T-helper 2 cell treated with Interferon-gamma antibody and Interleukin-4, amounts not matched to agents 5 μg/mL and 100 μg/mL, for 36 hours (primary cell): ENCODE data around the gene EDARADD.
"Not testable (repeated sequence)": the region's sequence is repeated elsewhere in the genome, so short reads cannot be mapped to it uniquely, and the experiment has no call there.

Source experiments
- DNase-seq: peaks from one replicate; pipeline ENCODE4 v3.0.0; 2021; ENCODE audit warnings: low spot score
- H3K27ac Mint-ChIP-seq: one replicate; pipeline ENCODE4 v1.8.0; 2021; ENCODE audit warnings: mild to moderate bottlenecking, mixed read lengths
- H3K27me3 Mint-ChIP-seq: one replicate; pipeline ENCODE4 v1.8.0; 2021; ENCODE audit warnings: low read depth, mixed read lengths
- H3K36me3 Mint-ChIP-seq: one replicate; pipeline ENCODE4 v1.8.0; 2021; ENCODE audit warnings: low read depth, mixed read lengths
- H3K4me1 Mint-ChIP-seq: one replicate; pipeline ENCODE4 v1.8.0; 2021; ENCODE audit warnings: low read depth, mixed read lengths
- H3K4me3 Mint-ChIP-seq: one replicate; pipeline ENCODE4 v1.8.0; 2022; ENCODE audit warnings: mild to moderate bottlenecking, moderate library complexity, mixed read lengths
- H3K9me3 Mint-ChIP-seq: one replicate; pipeline ENCODE4 v1.8.0; 2021; ENCODE audit warnings: mixed read lengths

EDARADD gene

DNA sequence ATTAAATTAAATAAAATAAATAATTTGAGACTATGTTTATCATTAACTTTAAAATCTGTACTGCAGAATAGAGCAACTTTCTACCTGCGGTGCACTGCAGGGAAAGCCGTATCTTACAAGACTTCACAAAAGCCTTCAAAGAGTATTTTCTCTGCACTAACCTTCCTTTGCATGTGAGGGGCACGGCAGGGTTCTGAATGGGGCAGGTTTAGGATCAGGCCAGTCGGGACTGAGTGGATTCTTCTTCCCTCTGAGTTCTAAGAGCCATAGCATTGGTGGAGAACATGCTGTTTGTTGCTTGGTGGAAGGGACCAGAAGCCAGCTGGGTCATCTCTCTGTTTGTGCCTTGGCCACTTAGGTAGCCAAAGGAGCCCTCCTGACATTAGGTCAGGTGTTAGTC lies 74.5 kb downstream of the EDARADD start:
- Mint-ChIP-seq H3K27ac (no peak overlapping the region), H3K36me3 (peaks cover 12% of the 10 kb centered on the region), H3K4me3 (no peak overlapping the region), H3K4me1 (peaks cover 15% of the 10 kb centered on the region), H3K9me3 (no peaks in the 10 kb centered on the region), H3K27me3 (no peaks in the 10 kb centered on the region)
- DNase-seq: no peak

DNA sequence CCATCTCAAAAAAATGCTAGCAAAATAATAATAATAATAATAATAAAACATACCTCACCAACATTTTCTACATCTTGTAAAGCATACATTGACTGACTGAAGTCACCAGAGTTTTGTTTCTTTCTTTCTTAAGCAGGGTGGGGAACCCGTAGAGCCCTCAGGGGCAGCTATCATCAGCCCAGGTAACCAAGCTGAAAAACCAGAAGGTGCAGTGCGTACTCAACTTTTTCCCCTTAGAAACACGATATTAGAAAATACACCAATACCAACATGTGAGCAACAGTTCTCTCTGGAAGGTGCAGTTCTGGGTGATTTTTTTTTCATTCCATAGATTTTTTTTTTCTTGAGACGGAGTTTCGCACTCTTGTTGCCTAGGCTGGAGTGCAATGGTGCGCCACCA lies 75.4 kb downstream of the EDARADD start:
- Mint-ChIP-seq H3K4me1 (peaks cover 15% of the 10 kb centered on the region), H3K4me3 (no peak overlapping the region), H3K36me3 (peaks cover 8% of the 10 kb centered on the region), H3K27me3 (no peaks in the 10 kb centered on the region), H3K27ac (no peak overlapping the region), H3K9me3 (no peaks in the 10 kb centered on the region)
- DNase-seq: no peak

DNA sequence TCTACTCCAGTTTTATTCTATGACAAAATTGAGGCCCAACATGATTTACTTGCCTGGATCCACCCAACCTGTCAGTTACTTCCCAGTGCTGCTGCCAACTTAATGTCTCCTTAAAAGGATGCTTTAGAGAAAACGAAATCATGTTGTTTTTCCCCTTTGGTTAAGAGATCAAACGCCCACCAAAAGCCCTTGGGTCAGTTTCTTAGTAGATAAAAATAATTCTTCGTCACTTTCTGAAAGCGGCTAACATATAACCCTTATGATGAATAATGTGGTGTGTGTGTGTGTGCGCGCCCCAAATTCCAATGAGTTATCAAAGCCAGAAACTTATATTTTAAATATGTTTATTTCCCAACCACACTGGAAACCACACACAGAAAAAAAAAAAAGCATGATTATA lies 77.0 kb downstream of the EDARADD start:
- H3K27ac Mint-ChIP-seq: no peak overlapping the region
- DNase-seq: no peak

DNA sequence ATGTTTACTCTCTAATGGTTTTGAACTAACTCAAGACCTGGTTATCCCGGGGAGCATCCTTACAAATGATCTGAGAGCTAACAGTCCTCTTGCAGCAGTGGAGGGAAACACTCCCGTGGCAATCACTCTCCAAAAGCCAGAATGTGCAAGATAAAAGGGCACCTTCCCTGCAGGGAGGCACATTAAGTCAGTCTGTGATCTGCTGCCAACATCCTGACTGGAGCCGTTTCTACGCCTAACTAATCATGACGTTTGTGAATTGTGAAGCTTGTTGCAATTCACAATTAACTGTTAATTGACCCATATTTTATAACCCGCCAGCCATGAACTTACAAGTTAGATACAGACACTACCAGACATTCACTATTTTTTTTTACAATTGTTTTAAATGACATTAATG lies 77.6 kb downstream of the EDARADD start:
- H3K4me1 Mint-ChIP-seq: no peaks in the 10 kb centered on the region
- H3K36me3 Mint-ChIP-seq: peaks cover 4% of the 10 kb centered on the region
- no peak overlapping the region for H3K27ac Mint-ChIP-seq
- H3K27me3 Mint-ChIP-seq: no peaks in the 10 kb centered on the region
- DNase-seq: no peak
- H3K4me3 Mint-ChIP-seq: no peak overlapping the region
- no peaks in the 10 kb centered on the region for H3K9me3 Mint-ChIP-seq

More for the DNA sequence above, 77.0 kb downstream of the EDARADD start:
- Mint-ChIP-seq H3K4me3 (no peak overlapping the region), H3K36me3 (peaks cover 4% of the 10 kb centered on the region), H3K4me1 (peaks cover 2% of the 10 kb centered on the region), H3K27me3 (no peaks in the 10 kb centered on the region), H3K9me3 (no peaks in the 10 kb centered on the region)

DNA sequence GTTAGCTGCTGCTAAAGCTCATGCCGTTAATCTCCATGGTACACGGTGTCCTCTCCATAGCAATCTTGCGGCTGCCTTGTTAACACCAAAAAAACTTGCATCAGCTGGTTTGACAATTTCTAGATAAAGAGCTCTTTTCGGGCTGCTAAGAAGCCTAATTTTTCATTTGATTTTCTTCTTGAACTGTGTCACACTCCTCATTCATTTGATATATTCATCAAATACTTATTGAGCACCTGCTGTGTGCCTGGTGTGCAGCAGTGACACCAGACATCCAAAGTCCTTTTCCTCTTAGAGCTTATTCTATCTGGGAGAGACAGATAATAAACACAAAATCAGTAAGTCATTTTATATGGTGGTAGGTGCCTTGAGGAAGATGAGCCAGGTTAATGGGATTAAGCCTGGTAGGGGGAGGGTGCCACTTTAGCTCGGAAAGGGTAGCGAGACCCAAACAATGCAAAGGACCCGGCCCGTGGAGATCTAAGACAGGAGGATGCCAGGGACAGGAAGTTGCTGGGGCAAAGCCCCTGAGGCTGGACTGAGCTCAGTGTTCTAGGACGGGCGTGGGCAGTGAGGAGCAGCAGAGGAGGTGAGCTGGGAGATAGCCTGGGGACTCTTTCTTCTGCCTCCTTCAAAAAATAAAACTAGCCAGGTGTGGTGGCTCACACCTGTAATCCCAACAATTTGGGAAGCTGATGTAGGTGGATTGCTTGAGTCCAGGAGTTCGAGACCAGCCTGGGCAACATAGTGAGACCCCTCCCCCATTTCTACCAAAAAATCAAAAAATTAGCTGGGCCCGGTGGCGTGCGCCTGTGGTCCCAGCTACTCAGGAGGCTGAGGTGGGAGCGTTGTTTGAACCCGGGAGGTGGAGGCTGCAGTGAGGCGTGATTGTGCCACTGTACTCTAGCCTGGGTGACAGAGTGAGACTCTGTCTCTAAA lies 79.0 kb downstream of the EDARADD start:
- no peak overlapping the region for H3K4me3 Mint-ChIP-seq
- no peaks in the 10 kb centered on the region for H3K27me3 Mint-ChIP-seq
- no peaks in the 10 kb centered on the region for H3K4me1 Mint-ChIP-seq
- H3K36me3 Mint-ChIP-seq: peaks cover 2% of the 10 kb centered on the region
- no peaks in the 10 kb centered on the region for H3K9me3 Mint-ChIP-seq
- DNase-seq: no peak
- H3K27ac Mint-ChIP-seq: no peak overlapping the region

DNA sequence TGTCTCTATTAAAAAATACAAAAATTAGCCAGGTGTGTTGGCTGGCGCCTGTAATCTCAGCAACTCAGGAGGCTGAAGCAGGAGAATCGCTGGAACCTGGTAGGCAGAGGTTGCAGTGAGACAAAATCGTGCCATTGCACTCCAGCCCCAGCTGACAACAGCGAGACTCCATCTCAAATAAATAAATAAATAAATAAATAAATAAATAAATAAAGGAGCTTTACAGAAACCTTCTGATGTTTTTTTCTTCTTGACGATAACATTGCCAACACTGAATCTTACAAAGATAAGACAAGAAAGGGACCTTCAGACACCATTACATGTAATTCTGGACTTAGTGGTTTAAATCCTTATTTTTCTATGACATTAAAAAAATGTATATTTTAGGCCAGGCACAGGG lies 81.9 kb downstream of the EDARADD start:
- H3K27ac Mint-ChIP-seq: no peak overlapping the region
- H3K27me3 Mint-ChIP-seq: no peaks in the 10 kb centered on the region
- no peaks in the 10 kb centered on the region for H3K4me1 Mint-ChIP-seq
- no peaks in the 10 kb centered on the region for H3K9me3 Mint-ChIP-seq
- no peak for DNase-seq
- H3K36me3 Mint-ChIP-seq: peaks cover 1% of the 10 kb centered on the region
- H3K4me3 Mint-ChIP-seq: no peak overlapping the region

DNA sequence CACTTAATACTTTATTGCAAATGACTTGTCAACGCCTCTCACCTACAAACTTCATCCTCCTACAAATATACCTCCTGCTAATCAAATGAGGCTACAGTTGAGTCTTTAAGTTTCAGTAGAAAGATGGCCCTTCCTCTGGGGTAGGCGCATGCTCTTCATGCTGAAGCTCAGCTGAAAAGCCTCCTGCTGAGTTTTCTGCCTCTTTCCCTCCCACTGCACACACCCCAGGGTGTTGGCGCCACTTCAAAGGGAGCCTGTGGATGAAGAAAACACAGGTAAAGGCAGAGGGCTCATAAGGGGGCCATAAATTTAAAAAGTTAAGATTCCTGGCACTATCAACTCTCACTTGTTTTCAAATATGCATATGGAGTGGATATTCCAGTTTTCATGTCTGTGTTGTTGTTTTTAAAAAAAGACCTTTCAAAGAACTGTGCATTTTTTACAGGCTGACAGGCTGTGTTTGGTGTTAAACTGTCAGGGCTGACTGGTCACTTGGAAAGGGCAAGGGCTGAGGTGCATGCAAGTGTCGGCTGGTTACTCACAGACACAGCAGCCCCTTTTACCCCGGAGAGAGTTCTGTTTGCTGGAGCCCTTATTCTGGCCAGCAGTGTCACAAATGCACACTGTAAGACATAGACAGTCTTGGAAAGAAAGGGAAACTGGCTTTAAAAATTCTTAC lies 86.8 kb downstream of the EDARADD start:
- Mint-ChIP-seq H3K4me3 (no peak overlapping the region), H3K27ac (no peak overlapping the region), H3K27me3 (no peaks in the 10 kb centered on the region), H3K4me1 (no peaks in the 10 kb centered on the region), H3K9me3 (no peaks in the 10 kb centered on the region), H3K36me3 (peaks cover 5% of the 10 kb centered on the region)
- DNase-seq: no peak

DNA sequence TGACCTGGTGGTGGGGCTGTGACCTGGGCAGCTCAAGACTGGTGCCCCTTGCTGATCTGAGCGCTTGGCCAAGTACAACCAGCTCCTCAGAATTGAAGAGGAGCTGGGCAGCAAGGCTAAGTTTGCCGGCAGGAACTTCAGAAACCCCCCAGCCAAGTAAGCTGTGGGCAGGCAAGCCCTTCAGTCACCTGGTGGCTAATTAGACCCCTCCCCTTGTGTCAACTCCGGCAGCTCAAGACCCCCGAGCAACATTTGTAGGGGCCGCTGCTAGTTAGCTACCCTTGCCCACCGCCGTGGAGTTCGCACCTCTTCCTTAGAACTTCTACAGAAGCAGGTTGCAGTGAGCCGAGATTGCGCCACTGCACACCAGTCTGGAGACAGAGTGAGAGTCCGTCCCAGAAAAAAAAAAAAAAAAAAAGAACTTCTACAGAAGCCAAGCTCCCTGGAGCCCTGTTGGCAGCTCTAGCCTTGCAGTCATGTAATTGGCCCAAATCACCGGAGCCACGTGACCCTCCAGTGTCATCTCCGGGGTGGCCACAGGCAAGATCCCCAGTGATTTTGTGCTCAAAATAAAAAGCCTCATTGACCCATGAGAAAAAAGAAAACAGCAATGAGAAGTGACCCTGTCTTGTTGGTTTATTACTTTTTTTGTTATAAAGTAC lies 90.4 kb downstream of the EDARADD start:
- no peaks in the 10 kb centered on the region for H3K9me3 Mint-ChIP-seq
- H3K27me3 Mint-ChIP-seq: no peaks in the 10 kb centered on the region
- no peak overlapping the region for H3K4me3 Mint-ChIP-seq
- no peak for DNase-seq
- no peak overlapping the region for H3K27ac Mint-ChIP-seq
- peaks cover 5% of the 10 kb centered on the region for H3K36me3 Mint-ChIP-seq
- peaks cover 2% of the 10 kb centered on the region for H3K4me1 Mint-ChIP-seq

DNA sequence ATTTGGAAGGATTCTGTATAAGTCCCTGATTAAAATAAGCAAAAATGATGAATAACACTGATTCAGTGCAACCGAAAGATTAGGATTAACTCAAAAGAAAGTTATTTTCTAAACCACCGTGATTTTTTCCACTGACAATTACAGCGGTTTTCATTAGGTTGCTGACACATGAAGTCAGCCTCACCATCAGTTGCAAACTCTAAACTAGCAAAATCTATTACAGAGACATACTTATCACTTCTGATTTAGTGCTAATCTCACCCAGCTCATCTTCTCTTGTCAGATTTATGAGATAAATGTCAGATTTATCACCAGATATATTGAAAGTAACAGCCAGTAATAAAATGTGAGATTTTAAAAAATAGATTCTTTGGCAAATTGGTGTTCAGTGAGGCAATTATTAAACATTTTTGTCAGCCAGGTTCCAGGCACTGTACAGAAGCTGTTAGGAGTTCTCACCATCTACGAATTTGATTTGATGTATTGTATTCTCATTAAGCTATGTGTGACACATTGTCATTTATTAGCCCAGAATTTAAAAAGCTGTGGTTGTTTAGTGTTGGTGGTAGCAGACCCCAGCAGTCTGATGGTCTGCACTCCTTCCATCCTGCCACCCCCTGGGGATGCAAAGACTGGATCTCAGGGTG lies 92.4 kb downstream of the EDARADD start:
- Mint-ChIP-seq H3K9me3 (no peaks in the 10 kb centered on the region), H3K4me3 (no peak overlapping the region), H3K4me1 (peaks cover 8% of the 10 kb centered on the region), H3K27me3 (peaks cover 5% of the 10 kb centered on the region), H3K36me3 (peaks cover 5% of the 10 kb centered on the region), H3K27ac (no peak overlapping the region)
- no peak for DNase-seq

DNA sequence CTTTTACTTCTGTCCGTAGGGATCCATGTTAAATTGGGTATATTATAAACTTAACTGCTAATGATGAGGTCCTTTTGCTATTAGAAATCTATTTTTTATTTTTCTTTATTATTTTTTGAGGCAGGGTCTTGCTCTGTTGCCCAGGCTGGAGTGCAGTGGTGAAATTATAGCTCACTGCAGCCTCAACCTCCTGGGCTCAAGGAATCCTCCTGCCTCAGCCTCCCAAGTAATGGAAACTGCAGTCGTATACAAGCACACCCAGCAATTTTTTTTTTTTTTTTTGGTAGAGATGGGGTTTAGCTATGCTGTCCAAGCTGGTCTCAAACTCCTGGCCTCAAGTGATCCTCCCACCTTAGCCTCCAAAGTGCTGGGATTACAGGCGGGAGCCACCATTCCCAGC lies 95.1 kb downstream of the EDARADD start:
- not testable (repeated sequence) for H3K36me3 Mint-ChIP-seq, H3K27ac Mint-ChIP-seq, H3K9me3 Mint-ChIP-seq, DNase-seq, H3K4me3 Mint-ChIP-seq
- peaks cover 13% of the 10 kb centered on the region for H3K27me3 Mint-ChIP-seq
- peaks cover 13% of the 10 kb centered on the region for H3K4me1 Mint-ChIP-seq

DNA sequence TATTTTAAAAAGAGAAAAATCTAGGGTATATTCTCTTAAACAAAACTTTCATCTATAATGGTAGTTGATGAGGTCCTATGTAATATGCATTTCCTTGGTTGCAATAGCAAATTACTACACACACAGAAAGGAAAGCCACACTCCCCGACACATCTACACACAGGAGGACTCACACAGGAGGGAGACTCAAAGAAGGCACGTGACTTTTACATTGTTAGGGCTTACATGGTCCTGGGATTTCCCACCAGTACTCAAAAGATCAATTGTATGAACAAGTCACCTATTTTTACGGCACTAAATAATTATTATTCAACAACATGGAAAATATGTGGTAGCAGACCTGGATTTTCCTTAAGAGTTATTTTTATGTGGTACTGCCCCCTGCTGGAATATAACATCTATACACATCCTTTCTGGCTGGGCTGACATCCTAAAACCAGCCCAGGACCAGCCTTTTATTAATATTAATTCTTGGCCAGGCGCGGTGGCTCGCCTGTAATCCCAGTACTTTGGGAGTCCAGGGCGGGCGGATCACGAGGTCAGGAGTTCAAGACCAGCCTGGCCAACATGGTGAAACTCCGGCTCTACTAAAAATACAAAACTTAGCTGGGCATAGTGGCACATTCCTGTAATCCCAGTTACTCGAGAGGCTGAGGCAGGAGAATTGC lies 95.8 kb downstream of the EDARADD start:
- no peaks in the 10 kb centered on the region for H3K36me3 Mint-ChIP-seq
- DNase-seq: no peak
- H3K4me1 Mint-ChIP-seq: peaks cover 13% of the 10 kb centered on the region
- no peaks in the 10 kb centered on the region for H3K9me3 Mint-ChIP-seq
- peaks cover 15% of the 10 kb centered on the region for H3K27me3 Mint-ChIP-seq
- H3K4me3 Mint-ChIP-seq: no peak overlapping the region
- no peak overlapping the region for H3K27ac Mint-ChIP-seq

DNA sequence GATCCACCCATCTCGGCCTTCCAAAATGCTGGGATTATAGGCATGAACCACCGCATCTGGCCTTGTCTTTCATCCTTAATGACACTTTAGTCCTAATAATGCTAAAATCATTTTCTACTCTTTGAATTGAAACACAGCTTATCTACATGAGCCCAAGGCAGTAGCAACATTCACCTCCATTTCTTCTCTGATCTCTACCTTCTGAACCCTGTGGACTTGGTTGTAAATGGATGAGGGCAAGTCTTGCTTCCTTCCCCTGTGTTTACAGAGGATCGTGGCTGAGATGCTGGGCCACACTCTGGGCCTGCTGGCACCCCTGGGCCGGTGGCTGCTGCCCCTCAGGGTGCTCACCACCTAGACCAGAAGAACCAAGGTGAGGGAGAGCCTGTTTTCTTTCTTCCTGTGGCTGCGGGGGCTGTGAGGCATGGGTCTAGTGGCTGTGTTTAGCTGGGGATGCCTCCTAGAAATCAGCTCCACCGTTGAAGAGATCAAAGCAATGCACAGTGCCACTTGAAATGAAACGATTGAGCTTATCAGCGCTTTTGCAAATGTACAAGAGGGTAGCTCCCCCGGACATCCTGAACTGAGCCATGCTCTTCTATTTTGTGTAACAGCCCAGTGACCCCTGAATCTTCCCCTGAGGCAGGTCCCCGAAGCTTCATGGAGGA lies 97.5 kb downstream of the EDARADD start:
- H3K27ac Mint-ChIP-seq: no peak overlapping the region
- no peaks in the 10 kb centered on the region for H3K36me3 Mint-ChIP-seq
- no peak for DNase-seq

DNA sequence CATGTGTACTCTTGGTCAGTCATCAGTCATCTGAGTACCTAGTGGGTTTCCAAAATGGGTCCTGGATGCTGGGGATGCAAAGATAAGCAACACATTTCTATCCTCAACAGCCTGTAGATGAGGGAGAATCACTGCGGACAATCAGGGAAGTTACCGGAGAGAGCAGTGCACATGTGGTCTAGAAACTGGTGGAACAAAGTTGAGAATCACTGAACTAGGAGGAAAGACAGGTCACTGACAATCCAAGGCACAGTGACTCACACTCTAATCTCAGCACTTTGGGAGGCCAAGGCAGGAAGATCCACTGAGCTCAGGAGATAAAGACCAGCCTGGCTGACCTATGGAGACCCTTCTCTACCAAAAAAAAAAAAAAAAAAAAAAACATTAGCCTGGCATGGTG lies 98.3 kb downstream of the EDARADD start:
- no peak overlapping the region for H3K27ac Mint-ChIP-seq
- peaks cover 18% of the 10 kb centered on the region for H3K27me3 Mint-ChIP-seq
- H3K4me1 Mint-ChIP-seq: peaks cover 11% of the 10 kb centered on the region
- H3K9me3 Mint-ChIP-seq: no peaks in the 10 kb centered on the region
- no peak for DNase-seq
- H3K4me3 Mint-ChIP-seq: no peak overlapping the region
- no peaks in the 10 kb centered on the region for H3K36me3 Mint-ChIP-seq

More for the DNA sequence above, 97.5 kb downstream of the EDARADD start:
- Mint-ChIP-seq H3K27me3 (peaks cover 18% of the 10 kb centered on the region), H3K9me3 (no peaks in the 10 kb centered on the region), H3K4me1 (peaks cover 11% of the 10 kb centered on the region), H3K4me3 (no peak overlapping the region)
